CD14-positive monocyte (primary cell): ENCODE measurements around the gene HOXB4. TPM values are rescaled to one million over a fixed set of nuclear protein-coding genes. Genes with fewer than 3 reads are reported as not detected.

Experiments
- DNase-seq, 3 donors: peaks; one replicate each; pipeline ENCODE4 v3.0.0-alpha.2; 2011 to 2022
- H2AFZ ChIP-seq: 2 replicates; pipeline ENCODE4 v1.6.0; 2012; ENCODE audit warnings: mild to moderate bottlenecking, low read depth, low read length, inconsistent platforms; ENCODE audit not compliant: insufficient read depth, poor library complexity, severe bottlenecking
- H3K27ac ChIP-seq, 2 donors: 1 replicate in 1 of 2; 2 replicates in 1 of 2; pipeline ENCODE4 v1.5.1; 2012 to 2013; ENCODE audit warnings: low read length in 2 of 2, control low read depth in 1 of 2, inconsistent platforms in 1 of 2, low read depth in 1 of 2, mild to moderate bottlenecking in 1 of 2
- H3K27me3 ChIP-seq, 2 donors: one replicate each; pipeline versions ENCODE4 v1.6.0 to v1.6.1; 2011 to 2013; ENCODE audit warnings: low read length in 2 of 2; ENCODE audit not compliant: control insufficient read depth in 2 of 2, insufficient read depth in 2 of 2
- H3K36me3 ChIP-seq, 2 donors: replicated peaks in 1 of 2; 1 replicate in 1 of 2; 2 replicates in 1 of 2; pipeline versions ENCODE4 v1.5.1 to v1.6.1; 2012 to 2013; ENCODE audit warnings: low read length in 2 of 2, control low read depth in 1 of 2, inconsistent platforms in 1 of 2, mild to moderate bottlenecking in 1 of 2; ENCODE audit not compliant: insufficient read depth in 2 of 2, control insufficient read depth in 1 of 2
- H3K4me1 ChIP-seq, 2 donors: 1 replicate in 1 of 2; 2 replicates in 1 of 2; pipeline versions ENCODE4 v1.5.1 to v1.6.1; 2012 to 2013; ENCODE audit warnings: low read length in 2 of 2, control low read depth in 1 of 2, inconsistent platforms in 1 of 2, mild to moderate bottlenecking in 1 of 2, moderate library complexity in 1 of 2; ENCODE audit not compliant: insufficient read depth in 2 of 2, control insufficient read depth in 1 of 2
- H3K4me2 ChIP-seq: replicated peaks from 2 replicates; pipeline ENCODE3; 2012; ENCODE audit warnings: low read length, moderate library complexity, mild to moderate bottlenecking; ENCODE audit not compliant: poor library complexity, severe bottlenecking; ENCODE audit errors: extremely low read depth
- H3K4me3 ChIP-seq, 3 experiments: fragments of 200-600 bp in 1 of 3; sonication (generic) in 1 of 3; replicated peaks in 1 of 3; 1 replicate in 2 of 3; 2 replicates in 1 of 3; pipeline ENCODE4 v1.5.1; 2011 to 2013; ENCODE audit warnings: low read length in 3 of 3, mild to moderate bottlenecking in 3 of 3, control low read depth in 2 of 3, low read depth in 2 of 3, inconsistent platforms in 1 of 3, moderate library complexity in 1 of 3
- H3K79me2 ChIP-seq: 2 replicates; pipeline ENCODE4 v1.6.0; 2012; ENCODE audit warnings: mild to moderate bottlenecking, control low read depth, inconsistent platforms, low read length, moderate library complexity; ENCODE audit not compliant: insufficient read depth
- H3K9ac ChIP-seq: 2 replicates; pipeline ENCODE4 v1.6.0; 2017; ENCODE audit warnings: low read length, mild to moderate bottlenecking; ENCODE audit not compliant: insufficient read depth, poor library complexity, severe bottlenecking
- H3K9me3 ChIP-seq, 2 donors: replicated peaks in 1 of 2; 1 replicate in 1 of 2; 2 replicates in 1 of 2; pipeline versions ENCODE4 v1.5.1 to v1.6.1; 2012 to 2013; ENCODE audit warnings: low read length in 2 of 2, control low read depth in 1 of 2; ENCODE audit not compliant: control insufficient read depth in 1 of 2, insufficient read depth in 1 of 2
- H4K20me1 ChIP-seq: 2 replicates; pipeline ENCODE4 v1.6.0; 2012; ENCODE audit warnings: mild to moderate bottlenecking, low read length, control low read depth, moderate library complexity; ENCODE audit not compliant: insufficient read depth
- H3K27ac Mint-ChIP-seq, 7 donors: one replicate each; pipeline ENCODE4 v1.8.0; 2020; ENCODE audit warnings: mild to moderate bottlenecking in 7 of 7, mixed read lengths in 7 of 7, moderate library complexity in 6 of 7, inconsistent platforms in 2 of 7
- H3K27me3 Mint-ChIP-seq, 3 donors: one replicate each; pipeline ENCODE4 v1.8.0; 2021 to 2022; ENCODE audit warnings: low read depth in 3 of 3, mild to moderate bottlenecking in 3 of 3, mixed read lengths in 3 of 3, moderate library complexity in 3 of 3, inconsistent platforms in 1 of 3
- H3K36me3 Mint-ChIP-seq, 2 donors: one replicate each; pipeline ENCODE4 v1.8.0; 2020; ENCODE audit warnings: mixed read lengths in 2 of 2, inconsistent platforms in 1 of 2, mild to moderate bottlenecking in 1 of 2
- H3K4me1 Mint-ChIP-seq: one replicate; pipeline ENCODE4 v1.8.0; 2020; ENCODE audit warnings: mild to moderate bottlenecking, mixed read lengths
- H3K4me3 Mint-ChIP-seq, 2 donors: one replicate each; pipeline ENCODE4 v1.8.0; 2020; ENCODE audit warnings: mild to moderate bottlenecking in 2 of 2, mixed read lengths in 2 of 2, moderate library complexity in 1 of 2
- H3K9me3 Mint-ChIP-seq, 7 donors: one replicate each; pipeline ENCODE4 v1.8.0; 2020 to 2022; ENCODE audit warnings: mixed read lengths in 7 of 7, mild to moderate bottlenecking in 6 of 7, moderate library complexity in 6 of 7, inconsistent platforms in 2 of 7
- CTCF ChIP-seq: fragments of 200-600 bp; IDR thresholded peaks from one replicate; pipeline ENCODE4 v1.8.0; 2022; ENCODE audit warnings: antibody characterized with exemption, mild to moderate bottlenecking
- WGBS: methylation state at CpG from one replicate; pipeline ENCODE4 v1.1.5; 2013; ENCODE audit warnings: missing lambda C conversion rate; ENCODE audit not compliant: insufficient coverage; 5-methylcytosine and 5-hydroxymethylcytosine counted together
- intact Hi-C, 2 donors: fragments of 100-400 bp; cut with micrococcal nuclease; formaldehyde crosslinking; loops; one replicate each; pipeline versions ENCODE4 v1.15.0 to v1.15.1; 2023
- polyA plus RNA-seq, 3 donors: library from polyadenylated mRNA; depleted of rRNA in 1 of 3; unstranded in 2 of 3; stranded (reverse) in 1 of 3; fragments of 300-500 nt in 2 of 3; fragments of >200 nt in 1 of 3; fragmentation: Illumina TruSeq in 2 of 3; gene quantifications; 1 replicate in 2 of 3; 2 replicates in 1 of 3; pipeline ENCODE4 v1.2.3, GENCODE V29; 2012 to 2021

HOXB4 gene
- polyA plus RNA-seq, 3 donors: 0.16 TPM; not detected in 2

GRCh38 chr17:48569240-48569582 lies 8.9 kb downstream of the HOXB4 start:
- Histone ChIP-seq H3K27ac (no peak overlapping the region), H3K4me2 (no peak overlapping the region), H3K9me3 (no peaks in the 10 kb centered on the region), H3K4me3 (no peak overlapping the region), H3K27me3 (peaks cover 60 to 95% of the 10 kb centered on the region in 2 donors), H4K20me1 (no peaks in the 10 kb centered on the region), H3K36me3 (no peaks in the 10 kb centered on the region), H3K79me2 (no peaks in the 10 kb centered on the region), H2AFZ (no peak overlapping the region), H3K4me1 (peaks cover 0 to 4% of the 10 kb centered on the region in 2 donors), H3K9ac (no peak overlapping the region)
- DNase-seq: no peak
- no peak for TF ChIP-seq CTCF
- Mint-ChIP-seq H3K27me3 (peaks cover 0 to 39% (median 17%) of the 10 kb centered on the region in 3 donors), H3K27ac (no peak overlapping the region), H3K4me1 (peaks cover 8% of the 10 kb centered on the region), H3K36me3 (peaks cover 2 to 8% of the 10 kb centered on the region in 2 donors), H3K9me3 (peaks cover 0 to 6% (median 2%) of the 10 kb centered on the region in 7 donors), H3K4me3 (peak overlapping the region in 1 of 2 donors; percentile 75)
- WGBS: no CpG with 5 or more reads among the region's 3 CpGs
- intact Hi-C loops: no loop called here

- H3K4me3 Mint-ChIP-seq: peak overlapping the region in 1 of 2 donors; percentile 88
- Histone ChIP-seq H3K4me3 (no peak overlapping the region), H3K9me3 (no peaks in the 10 kb centered on the region), H3K27ac (no peak overlapping the region), H3K36me3 (no peaks in the 10 kb centered on the region), H3K9ac (no peak overlapping the region), H3K79me2 (no peaks in the 10 kb centered on the region), H4K20me1 (no peaks in the 10 kb centered on the region), H3K4me2 (no peak overlapping the region), H3K4me1 (peaks cover 0 to 4% of the 10 kb centered on the region in 2 donors), H2AFZ (no peak overlapping the region), H3K27me3 (peaks cover 57 to 95% of the 10 kb centered on the region in 2 donors)
- DNase-seq: no peak
- peaks cover 3 to 37% (median 16%) of the 10 kb centered on the region in 3 donors for H3K27me3 Mint-ChIP-seq
- H3K36me3 Mint-ChIP-seq: peaks cover 2 to 10% of the 10 kb centered on the region in 2 donors
- TF ChIP-seq CTCF: no peak
- peaks cover 0 to 9% (median 2%) of the 10 kb centered on the region in 7 donors for H3K9me3 Mint-ChIP-seq
- peaks cover 8% of the 10 kb centered on the region for H3K4me1 Mint-ChIP-seq
- 0% methylated on average over 6 of the region's 33 CpGs for WGBS
- intact Hi-C loops: no loop called here
- no peak overlapping the region for H3K27ac Mint-ChIP-seq
Measured at GRCh38 chr17:48568499-48569239, 9.5 kb downstream of the HOXB4 start.
